Esophagus muscularis mucosa (tissue), 4 donors: ENCODE data around the gene MAN1A2. TPM values are rescaled to one million over a fixed set of nuclear protein-coding genes. Genes with fewer than 3 reads are reported as not detected.

Source experiments
- DNase-seq: peaks from one replicate; pipeline ENCODE4 v3.0.0-alpha.2; 2017; ENCODE audit errors: extremely low spot score
- H3K27ac ChIP-seq, 4 donors: fragments of 200-600 bp; sonication (generic); replicated peaks in 1 of 4; 1 replicate in 3 of 4; 2 replicates in 1 of 4; pipeline ENCODE4 v1.5.1; 2016 to 2019; ENCODE audit warnings: mild to moderate bottlenecking in 1 of 4
- H3K27me3 ChIP-seq, 4 donors: fragments of 200-600 bp; sonication (generic); one replicate each; pipeline versions ENCODE4 v1.5.1 to v1.6.0; 2016 to 2019
- H3K36me3 ChIP-seq, 4 donors: fragments of 200-600 bp; sonication (generic); one replicate each; pipeline ENCODE4 v1.5.1; 2016 to 2019
- H3K4me1 ChIP-seq, 4 donors: fragments of 200-600 bp; sonication (generic); one replicate each; pipeline ENCODE4 v1.5.1; 2016 to 2019
- H3K4me3 ChIP-seq, 4 donors: fragments of 200-600 bp; sonication (generic); 1 replicate in 2 of 4; 2 replicates in 2 of 4; pipeline ENCODE4 v1.5.1; 2016 to 2019; ENCODE audit warnings: mild to moderate bottlenecking in 4 of 4, moderate library complexity in 1 of 4
- H3K9me3 ChIP-seq, 4 donors: fragments of 200-600 bp; sonication (generic); 1 replicate in 3 of 4; 2 replicates in 1 of 4; pipeline ENCODE4 v1.5.1; 2016 to 2019
- EP300 ChIP-seq: sonication (generic); formaldehyde crosslinking; IDR thresholded peaks from one replicate; pipeline ENCODE4 v1.6.1; 2017; ENCODE audit warnings: antibody characterized with exemption
- POLR2A ChIP-seq: fragments of 450-650 bp; IDR thresholded peaks from one replicate; pipeline ENCODE4 v1.6.1; 2017; ENCODE audit warnings: antibody characterized with exemption, moderate library complexity, mild to moderate bottlenecking, low read depth
- POLR2AphosphoS5 ChIP-seq, 2 donors: sonication (generic); formaldehyde crosslinking; IDR thresholded peaks; one replicate each; pipeline ENCODE4 v1.6.1; 2017; ENCODE audit warnings: antibody characterized with exemption in 2 of 2
- WGBS: methylation state at CpG from one replicate; pipeline ENCODE4 v1.1.5; 2018; 5-methylcytosine and 5-hydroxymethylcytosine counted together
- intact Hi-C: fragments of 100-400 bp; cut with DNase I; formaldehyde crosslinking; loops from one replicate; pipeline ENCODE4 v1.15.1; 2023
- total RNA-seq, 4 donors: library from RNA; depleted of rRNA; stranded (reverse); fragments of >200 nt; gene quantifications; one replicate each; pipeline versions ENCODE4 v1.1.0 to v1.2.1, GENCODE V29; 2016
- TF ChIP-seq, protein P1 (sequence below), 3 experiments: fragments of 200-600 bp in 2 of 3; fragments of 450-650 bp in 1 of 3; sonication (generic) in 2 of 3; IDR thresholded peaks; one replicate each; pipeline ENCODE4 v1.5.1; 2017 to 2019; ENCODE audit warnings: antibody characterized with exemption in 3 of 3, mild to moderate bottlenecking in 2 of 3, moderate library complexity in 1 of 3

Gene MAN1A2
- total RNA-seq, 4 donors from 2014 or later = 45.4 to 51.7 (median 48.3) TPM

GRCh38 chr1:117416546-117417125 is 49.4 kb downstream of the MAN1A2 start:
- Histone ChIP-seq H3K36me3 (peaks cover 0 to 10% (median 5%) of the 10 kb centered on the region in 4 donors), H3K9me3 (no peaks in the 10 kb centered on the region), H3K27ac (no peak overlapping the region), H3K4me1 (no peaks in the 10 kb centered on the region), H3K4me3 (no peak overlapping the region), H3K27me3 (no peaks in the 10 kb centered on the region)
- intact Hi-C loops = no loop called here
- TF ChIP-seq EP300 (no peak), POLR2AphosphoS5 (IDR thresholded peaks at IDR 0.05) (no peak), POLR2A (no peak)
- TF ChIP-seq, protein P1, sequence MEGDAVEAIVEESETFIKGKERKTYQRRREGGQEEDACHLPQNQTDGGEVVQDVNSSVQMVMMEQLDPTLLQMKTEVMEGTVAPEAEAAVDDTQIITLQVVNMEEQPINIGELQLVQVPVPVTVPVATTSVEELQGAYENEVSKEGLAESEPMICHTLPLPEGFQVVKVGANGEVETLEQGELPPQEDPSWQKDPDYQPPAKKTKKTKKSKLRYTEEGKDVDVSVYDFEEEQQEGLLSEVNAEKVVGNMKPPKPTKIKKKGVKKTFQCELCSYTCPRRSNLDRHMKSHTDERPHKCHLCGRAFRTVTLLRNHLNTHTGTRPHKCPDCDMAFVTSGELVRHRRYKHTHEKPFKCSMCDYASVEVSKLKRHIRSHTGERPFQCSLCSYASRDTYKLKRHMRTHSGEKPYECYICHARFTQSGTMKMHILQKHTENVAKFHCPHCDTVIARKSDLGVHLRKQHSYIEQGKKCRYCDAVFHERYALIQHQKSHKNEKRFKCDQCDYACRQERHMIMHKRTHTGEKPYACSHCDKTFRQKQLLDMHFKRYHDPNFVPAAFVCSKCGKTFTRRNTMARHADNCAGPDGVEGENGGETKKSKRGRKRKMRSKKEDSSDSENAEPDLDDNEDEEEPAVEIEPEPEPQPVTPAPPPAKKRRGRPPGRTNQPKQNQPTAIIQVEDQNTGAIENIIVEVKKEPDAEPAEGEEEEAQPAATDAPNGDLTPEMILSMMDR (IDR thresholded peaks at IDR 0.05) = no peak
- no peak for DNase-seq

DNA sequence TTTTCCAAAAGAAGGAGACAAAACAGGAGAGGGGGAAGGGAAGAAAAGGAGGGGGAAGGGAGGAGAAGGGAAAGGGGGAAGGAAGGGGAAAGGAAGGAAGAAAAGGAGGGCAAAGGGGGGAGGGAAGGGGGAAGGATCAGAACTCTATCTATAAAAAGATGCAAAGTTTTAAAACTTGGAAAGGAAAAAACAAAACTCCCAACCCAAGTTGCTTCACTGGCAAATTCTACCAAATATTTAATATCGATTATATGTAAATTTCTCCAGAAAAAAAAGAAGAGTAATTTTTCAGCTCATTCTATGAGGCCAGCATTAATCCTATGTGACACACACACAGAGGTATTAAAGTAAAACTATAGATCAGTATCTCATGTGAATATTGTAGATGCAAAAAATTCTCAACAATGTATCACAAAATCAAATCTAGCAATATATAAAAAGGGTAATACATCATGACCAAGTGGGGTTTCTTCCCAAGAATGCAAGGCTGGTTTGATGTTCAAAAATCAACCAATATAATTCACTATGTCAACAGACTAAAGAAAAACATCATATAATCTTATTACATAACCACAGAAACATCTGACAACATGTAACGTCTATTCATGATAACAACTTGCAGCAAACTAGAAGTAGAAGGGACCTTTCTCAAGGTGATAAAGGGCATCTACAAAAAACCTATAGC is 57.9 kb downstream of the MAN1A2 start:
- Histone ChIP-seq H3K4me3 (no peak overlapping the region), H3K9me3 (peaks cover 0 to 16% (median 7%) of the 10 kb centered on the region in 4 donors), H3K4me1 (no peaks in the 10 kb centered on the region), H3K27me3 (no peaks in the 10 kb centered on the region), H3K36me3 (peaks cover 0 to 18% (median 6%) of the 10 kb centered on the region in 4 donors), H3K27ac (no peak overlapping the region)
- DNase-seq = no peak
- intact Hi-C loops = no loop called here
- TF ChIP-seq, protein P1 (IDR thresholded peaks at IDR 0.05) = no peak
- TF ChIP-seq EP300 (no peak), POLR2A (no peak), POLR2AphosphoS5 (IDR thresholded peaks at IDR 0.05) (no peak)
- WGBS = 95% methylated on average over 2 of the region's 2 CpGs

- intact Hi-C loops = no loop called here
Observed at GRCh38 chr1:117427297-117427696, 60.0 kb downstream of the MAN1A2 start.

GRCh38 chr1:117433943-117434342 is 66.7 kb downstream of the MAN1A2 start:
- TF ChIP-seq EP300 (no peak), POLR2AphosphoS5 (IDR thresholded peaks at IDR 0.05) (no peak), POLR2A (no peak)
- TF ChIP-seq, protein P1 (IDR thresholded peaks at IDR 0.05) = no peak
- Histone ChIP-seq H3K9me3 (no peaks in the 10 kb centered on the region), H3K27ac (no peak overlapping the region), H3K4me3 (no peak overlapping the region), H3K27me3 (no peaks in the 10 kb centered on the region), H3K4me1 (no peaks in the 10 kb centered on the region), H3K36me3 (peaks cover 0 to 4% (median 0%) of the 10 kb centered on the region in 4 donors)
- 64% methylated on average over 1 of the region's 1 CpG for WGBS
- no peak for DNase-seq
- intact Hi-C loops = no loop called here

More at GRCh38 chr1:117427297-117427696, 60.0 kb downstream of the MAN1A2 start:
- DNase-seq = no peak
- H3K9me3 ChIP-seq = peaks cover 0 to 16% (median 7%) of the 10 kb centered on the region in 4 donors
- TF ChIP-seq POLR2A (no peak), POLR2AphosphoS5 (IDR thresholded peaks at IDR 0.05) (no peak), EP300 (no peak)
- TF ChIP-seq, protein P1 (IDR thresholded peaks at IDR 0.05) = no peak
- no peaks in the 10 kb centered on the region for H3K4me1 ChIP-seq
- H3K27me3 ChIP-seq = no peaks in the 10 kb centered on the region
- no peak overlapping the region for H3K4me3 ChIP-seq
- peaks cover 0 to 18% (median 8%) of the 10 kb centered on the region in 4 donors for H3K36me3 ChIP-seq
- no peak overlapping the region for H3K27ac ChIP-seq

DNA sequence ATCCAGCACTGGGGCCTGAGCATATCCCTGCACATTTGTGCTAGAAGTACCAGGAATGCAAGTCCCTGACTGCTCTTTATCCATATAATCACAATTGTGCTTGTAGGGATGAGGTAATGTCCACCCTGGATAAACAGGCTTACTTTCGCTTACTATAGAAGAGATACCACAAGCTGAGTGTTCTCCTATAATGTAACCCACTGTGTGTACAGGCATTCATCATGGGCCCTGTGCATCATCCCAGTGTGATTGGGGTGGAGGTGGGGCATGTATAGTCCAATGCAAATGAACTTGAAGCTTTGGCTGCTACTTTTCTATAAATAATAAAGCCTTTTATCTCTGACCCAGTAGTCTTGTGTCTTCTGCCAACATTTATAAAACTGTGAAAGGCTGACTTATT is 69.3 kb downstream of the MAN1A2 start:
- H3K36me3 ChIP-seq = peaks cover 0 to 4% (median 0%) of the 10 kb centered on the region in 4 donors
- H3K9me3 ChIP-seq = no peaks in the 10 kb centered on the region
- TF ChIP-seq EP300 (no peak), POLR2AphosphoS5 (IDR thresholded peaks at IDR 0.05) (no peak), POLR2A (no peak)
- TF ChIP-seq, protein P1 (IDR thresholded peaks at IDR 0.05) = no peak
- no peak for DNase-seq
- intact Hi-C loops = no loop called here
- WGBS = 88% methylated on average over 1 of the region's 1 CpG
- no peaks in the 10 kb centered on the region for H3K4me1 ChIP-seq
- H3K4me3 ChIP-seq = no peak overlapping the region
- no peaks in the 10 kb centered on the region for H3K27me3 ChIP-seq
- H3K27ac ChIP-seq = no peak overlapping the region
